G401.6 (cell line): Measurements from ENCODE around the gene WDFY2.
"Not testable (repeated sequence)": the region's sequence is repeated elsewhere in the genome, so short reads cannot be mapped to it uniquely, and the experiment has no call there.

Source experiments
- FAIRE-seq: peaks from 2 replicates; lab custom pipeline; 2012; peaks lifted over from hg19 to GRCh38; lab: Jason Lieb, UNC

Gene WDFY2

DNA sequence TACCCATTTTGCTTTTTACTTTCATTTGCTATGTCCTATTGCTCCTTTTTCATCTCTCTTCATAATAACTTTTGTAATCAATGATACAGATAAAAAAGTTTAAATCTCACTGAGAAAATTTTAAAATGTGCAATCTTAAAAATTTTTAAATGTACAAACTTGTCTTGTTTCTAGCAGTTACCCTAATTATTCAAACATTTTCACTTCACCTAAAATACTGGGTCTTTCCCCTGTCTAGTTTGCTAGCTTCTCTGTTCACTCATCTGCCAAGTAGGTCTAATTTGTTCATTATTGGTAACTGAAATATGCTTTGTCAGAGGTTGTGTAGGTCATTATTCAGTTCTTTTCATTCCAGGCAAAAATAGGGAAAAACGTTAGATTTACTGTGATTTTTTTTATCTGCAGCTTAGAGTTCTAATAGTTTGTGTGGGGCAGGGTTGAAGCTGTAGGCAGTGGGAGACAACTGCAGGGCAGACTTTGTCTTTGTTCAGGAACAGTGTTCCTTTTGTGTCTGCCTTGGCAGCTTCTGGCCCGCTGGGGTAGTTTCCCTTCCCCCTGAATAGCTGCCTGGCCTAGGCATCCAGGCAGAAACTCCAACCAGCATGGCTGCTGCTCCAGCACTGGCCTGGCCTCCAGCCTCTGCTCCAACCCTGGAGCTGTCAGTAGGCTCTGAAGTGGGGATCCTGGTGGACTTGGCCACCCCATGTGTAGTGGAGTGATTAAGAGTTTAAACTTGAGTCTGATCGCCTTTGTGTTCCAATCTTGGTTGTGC is 48.5 kb downstream of the WDFY2 start:
- no peak for FAIRE-seq

DNA sequence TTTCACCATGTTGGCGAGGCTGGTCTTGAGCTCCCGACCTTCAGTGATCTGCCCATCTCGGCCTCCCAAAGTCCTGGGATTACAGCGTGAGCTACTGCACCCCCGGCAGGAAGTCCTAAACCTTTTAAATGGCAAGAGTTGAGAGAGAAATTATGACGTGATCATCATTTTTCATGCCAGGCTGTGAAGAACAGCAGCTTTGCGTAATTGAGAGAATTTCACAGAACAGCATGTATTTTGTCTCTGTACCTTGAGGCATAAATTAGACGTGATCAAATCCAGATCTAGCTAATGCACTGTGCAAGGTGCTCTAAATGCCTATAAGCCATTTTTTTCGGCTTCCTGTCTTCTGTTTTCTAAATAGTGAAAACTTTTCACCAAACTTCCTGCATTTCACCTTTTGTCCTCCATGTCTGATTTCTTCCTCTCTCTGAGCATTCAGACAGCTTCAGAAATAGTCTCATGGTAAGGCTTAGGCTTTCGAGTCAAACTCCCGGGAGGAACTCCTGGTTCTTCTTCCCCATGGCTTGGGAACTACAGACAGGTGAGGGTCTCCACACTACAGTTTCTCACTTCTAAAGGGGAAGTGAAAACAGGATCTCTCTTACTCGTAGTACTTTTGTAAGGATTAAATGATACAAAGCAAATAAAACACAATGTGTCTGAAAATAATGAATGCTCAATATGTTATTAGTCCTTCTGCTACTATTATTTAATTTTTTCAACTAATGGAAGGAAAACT is 51.0 kb downstream of the WDFY2 start:
- no peak for FAIRE-seq

DNA sequence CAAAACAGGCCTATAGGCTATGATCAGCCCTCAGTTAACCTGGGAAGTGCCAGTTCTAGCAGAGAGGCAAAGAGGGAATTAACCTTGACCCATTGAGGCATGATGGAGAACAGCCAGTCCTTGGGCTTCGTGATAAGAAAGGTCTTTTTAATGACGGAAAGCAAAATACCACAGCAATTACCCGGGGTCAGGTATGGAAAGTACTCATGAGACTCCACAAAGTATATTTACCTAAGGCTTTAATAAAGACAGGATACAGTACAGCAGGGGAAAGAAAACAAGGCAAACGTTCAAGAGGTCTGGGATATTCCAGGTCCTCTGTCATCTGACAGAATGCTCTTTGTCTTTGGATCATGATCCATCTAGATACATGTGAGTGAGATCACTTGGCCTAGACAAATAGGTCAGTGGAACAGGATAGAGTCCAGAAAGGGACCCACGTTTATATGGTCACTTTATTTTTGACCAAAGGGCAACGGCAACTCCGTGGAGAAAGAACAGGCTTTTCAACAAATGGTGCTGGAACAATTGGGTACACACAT is 52.2 kb downstream of the WDFY2 start:
- no peak for FAIRE-seq

DNA sequence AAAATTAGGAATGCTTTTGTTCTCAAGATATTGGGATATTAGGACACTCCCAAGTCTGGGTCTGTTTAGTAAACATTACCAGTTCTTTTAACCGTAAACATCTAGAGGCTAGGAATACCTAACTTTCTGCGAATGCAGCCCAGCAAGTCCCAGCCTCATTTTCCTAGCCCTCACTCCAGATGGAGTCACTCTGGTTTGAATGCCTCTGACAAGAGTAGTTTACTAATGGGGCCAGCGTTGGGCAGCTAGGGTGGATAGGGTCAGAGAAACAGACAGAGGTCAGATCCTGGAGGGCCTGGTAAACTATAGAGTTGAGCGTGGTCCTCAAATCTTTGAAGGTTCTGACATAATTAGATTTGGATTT is 53.6 kb downstream of the WDFY2 start:
- FAIRE-seq = no peak

DNA sequence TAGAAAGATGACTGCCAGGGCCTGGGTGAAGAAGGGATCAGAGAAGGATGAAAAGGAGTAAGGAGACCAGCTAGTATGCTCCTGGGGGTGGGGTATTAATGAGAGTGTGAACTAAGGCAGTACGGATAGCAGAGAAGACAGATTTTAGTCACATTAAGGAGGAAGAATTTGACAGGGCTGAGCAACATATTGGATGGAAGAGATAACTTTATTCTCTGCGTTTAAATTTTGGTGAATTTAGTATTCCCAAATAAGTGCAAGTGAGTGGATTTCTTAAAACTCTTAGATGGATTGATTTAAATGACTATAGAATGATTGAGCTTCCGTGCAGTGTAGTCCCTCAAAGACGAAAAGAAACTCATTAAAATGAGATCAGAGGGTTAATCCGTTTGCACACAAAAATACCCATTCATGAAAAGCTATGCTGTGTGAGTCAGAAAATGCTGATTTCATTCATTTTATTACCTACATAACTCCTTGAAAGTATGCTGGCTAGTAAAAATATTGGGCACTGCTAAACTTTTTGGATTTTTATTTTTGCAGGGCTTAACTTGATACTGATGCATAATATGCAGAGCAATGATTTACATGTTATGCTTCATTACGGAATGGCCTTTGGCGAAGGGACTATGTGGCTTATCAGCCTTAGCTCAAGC is 54.1 kb downstream of the WDFY2 start:
- FAIRE-seq = no peak

DNA sequence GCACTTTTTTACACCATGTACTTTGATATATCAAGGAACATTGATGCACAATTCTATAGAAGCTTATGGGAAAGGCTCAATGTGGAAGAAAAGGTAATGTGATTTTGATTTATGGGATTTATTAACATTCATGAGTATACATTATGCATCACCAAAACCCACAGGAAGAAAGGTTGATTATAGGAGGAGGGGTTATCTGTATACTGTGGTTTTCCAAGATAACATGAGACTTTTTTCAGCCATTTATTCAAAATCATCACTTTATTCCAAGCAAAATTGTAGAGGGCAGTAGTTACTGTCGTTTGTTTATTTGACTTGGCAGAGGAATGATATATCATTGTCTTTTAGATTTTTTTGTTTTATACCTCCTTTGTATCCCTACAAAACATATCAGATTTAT is 54.9 kb downstream of the WDFY2 start:
- FAIRE-seq = no peak

DNA sequence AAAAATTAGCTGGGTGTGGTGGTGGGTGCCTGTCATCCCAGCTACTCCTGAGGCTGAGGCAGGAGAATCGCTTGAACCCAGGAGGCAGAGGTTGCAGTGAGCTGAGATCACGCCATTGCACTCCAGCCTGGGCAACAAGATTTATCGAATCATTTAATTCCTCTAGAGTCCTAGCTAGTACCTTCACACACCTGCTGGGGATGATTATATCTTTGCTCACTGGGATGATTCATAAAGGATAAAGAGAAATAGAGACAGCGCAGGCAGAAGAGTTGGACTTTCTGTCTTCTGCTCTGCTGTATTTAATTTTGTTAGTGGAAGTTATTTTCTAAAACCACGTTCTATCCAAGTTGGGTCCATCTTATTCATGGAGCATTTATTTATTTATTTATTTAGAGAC is 56.4 kb downstream of the WDFY2 start:
- not testable (repeated sequence) for FAIRE-seq

DNA sequence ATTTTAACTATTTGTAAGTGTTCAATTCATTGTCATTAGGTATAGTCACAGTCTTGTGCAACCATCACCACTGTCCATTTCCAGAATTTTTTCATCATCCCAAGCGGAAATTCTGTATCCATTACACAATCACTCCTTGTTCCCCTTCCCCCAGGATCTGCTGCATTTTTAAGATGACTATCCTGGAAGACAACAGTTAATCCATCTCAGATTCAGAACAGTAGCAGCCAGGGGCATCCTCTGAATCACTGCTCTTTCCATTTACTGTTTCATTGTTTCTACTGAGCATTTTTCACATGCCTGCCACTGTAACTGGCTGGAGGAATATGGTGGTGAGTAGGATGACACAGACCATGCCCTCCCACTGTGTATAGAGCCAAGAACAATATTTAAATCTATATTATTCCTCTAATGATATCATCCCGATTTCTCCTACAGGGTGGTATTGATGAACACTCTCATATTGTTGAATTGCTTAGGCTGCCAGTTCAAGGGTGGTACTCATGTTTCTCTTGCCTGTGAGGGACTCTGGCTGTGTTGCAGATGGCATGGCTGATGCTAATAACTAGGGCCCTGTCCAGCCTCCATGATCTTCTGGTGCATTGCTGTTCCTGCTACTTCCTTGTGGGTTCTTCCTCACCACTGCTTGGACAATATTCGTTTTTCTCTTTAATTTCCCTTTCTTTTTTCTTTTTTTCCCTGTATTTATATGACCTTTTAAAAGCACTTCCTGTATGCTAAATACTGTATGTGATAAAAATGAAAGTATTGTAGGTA is 59.0 kb downstream of the WDFY2 start:
- no peak for FAIRE-seq

DNA sequence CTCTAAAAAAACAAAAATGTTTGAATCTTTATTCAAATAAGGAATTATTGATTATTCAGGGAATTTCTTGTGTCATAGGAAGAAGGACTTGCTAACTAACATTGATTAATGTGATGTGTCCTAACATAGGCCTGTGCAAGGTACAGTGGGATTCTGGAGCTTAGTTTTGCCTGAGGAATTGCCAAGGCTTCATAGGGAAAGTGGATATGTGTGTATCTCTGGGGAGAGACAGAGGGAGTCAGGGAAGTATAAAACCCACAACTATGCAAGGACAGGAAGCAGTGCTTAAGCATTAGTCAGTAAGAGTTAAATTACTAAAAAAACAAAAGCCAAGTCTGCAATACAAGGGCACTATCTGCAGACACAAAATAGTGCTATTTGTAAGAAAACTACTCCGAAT is 59.6 kb downstream of the WDFY2 start:
- no peak for FAIRE-seq

DNA sequence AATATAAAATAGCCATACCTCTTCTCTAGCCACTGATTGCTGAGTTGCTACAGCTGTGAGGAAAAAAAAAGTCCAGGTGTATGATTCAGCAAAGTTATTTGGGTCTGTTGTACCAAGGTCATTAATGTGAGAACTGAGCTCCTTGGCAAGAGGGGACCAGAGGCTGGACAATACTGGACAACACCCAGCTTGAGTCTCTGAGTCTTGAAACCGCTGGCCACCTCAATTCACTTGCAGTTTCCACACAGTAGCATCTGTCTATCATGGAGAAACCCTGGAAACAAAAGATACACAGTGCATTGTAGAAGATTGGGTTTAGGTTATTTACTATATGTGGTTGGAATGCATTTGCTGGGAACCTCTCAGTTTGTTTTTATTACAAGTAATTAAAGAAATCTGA is 60.4 kb downstream of the WDFY2 start:
- no peak for FAIRE-seq

DNA sequence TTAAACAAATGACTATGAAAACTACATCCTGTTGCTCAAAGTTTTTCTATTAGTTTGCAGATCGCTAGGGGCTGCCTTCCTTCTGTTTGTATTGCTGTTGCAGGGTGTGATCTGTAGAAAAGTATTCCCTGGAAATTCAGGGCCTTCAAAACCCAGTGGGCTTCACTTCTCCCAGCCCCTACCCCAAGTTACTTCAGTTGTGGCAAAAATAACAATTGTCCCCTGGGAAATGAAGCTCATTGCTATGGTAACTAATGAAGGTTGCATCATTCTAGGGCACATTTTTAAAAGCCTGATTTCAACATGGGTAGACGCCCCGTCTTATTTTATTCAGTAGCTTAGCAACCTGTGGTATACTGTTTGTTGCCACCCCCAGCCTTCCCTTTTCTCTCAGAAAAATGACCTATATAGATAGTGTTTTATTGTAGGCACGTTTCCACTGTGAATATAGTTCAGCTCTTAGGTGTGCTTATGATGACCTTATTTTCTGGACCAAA is 60.9 kb downstream of the WDFY2 start:
- FAIRE-seq = no peak

DNA sequence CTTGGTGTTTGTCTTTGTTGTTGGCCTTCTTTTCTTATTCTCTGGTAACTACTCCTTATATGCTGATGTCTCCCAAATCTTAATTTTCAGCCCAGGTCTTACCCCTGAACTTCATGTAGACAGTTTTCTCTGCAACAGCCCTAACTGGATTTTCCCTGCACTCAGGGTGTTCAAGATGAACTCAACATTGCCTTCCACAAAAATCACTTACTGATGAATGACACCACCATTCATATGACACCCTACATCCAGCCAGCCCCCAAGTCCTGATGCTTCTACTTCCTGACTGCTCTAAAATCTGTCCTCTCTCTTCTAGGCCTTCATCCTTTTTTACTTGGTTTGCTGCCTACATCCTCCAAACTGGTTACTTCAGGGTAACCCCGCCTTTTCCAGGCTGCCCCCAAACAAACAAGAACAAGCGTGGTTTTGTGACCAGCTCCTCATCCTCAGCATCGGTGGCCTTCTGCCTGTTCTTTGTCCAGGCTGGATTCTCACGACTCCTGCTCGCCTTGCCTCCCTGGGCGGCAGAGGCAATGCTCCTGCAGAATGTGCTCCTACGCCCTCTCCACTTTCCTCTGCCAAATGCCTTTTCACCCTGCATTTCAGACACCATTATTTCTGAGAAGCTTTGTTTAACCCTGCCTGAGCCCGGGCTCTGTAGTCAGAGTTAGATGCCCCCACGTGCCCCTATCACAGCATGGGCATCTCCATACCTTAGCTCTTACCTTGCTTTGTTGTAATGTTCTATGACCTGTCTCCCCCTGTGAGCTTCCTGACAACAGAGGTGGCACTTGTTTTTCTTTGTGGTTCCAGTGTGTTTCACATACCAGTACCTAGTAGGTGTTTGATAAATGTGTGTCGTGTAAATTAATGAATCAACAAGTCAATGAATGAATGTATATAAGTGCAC is 61.8 kb downstream of the WDFY2 start:
- FAIRE-seq = no peak

DNA sequence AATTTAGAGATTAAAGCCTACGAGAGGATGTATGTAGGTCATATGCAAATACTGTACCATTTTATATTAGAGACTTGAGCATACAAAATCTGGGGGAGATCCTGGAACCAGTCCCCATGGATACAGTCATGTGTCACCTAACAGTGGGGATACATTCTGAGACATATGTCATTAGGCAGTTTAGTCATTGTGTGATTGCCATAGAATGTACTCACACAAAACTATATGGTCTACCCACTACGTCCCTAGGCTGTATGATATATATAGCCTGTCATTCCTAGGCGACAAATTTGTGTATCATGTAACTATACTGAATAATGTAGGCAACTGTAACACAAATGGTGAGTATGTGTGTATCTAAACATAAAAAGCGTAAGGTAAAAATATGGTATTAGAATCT is 62.8 kb downstream of the WDFY2 start:
- FAIRE-seq = no peak

DNA sequence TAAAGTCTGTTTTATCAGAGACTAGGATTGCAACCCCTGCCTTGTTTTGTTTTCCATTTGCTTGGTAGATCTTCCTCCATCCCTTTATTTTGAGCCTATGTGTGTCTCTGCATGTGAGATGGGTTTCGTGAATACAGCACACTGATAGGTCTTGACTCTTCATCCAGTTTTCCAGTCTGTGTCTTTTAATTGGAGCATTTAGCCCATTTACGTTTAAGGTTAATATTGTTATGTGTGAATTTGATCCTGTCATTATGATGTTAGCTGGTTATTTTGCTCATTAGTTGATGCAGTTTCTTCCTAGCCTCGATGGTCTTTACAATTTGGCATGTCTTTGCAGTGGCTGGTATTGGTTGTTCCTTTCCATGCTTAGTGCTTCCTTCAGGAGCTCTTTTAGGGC is 67.9 kb downstream of the WDFY2 start:
- not testable (repeated sequence) for FAIRE-seq

DNA sequence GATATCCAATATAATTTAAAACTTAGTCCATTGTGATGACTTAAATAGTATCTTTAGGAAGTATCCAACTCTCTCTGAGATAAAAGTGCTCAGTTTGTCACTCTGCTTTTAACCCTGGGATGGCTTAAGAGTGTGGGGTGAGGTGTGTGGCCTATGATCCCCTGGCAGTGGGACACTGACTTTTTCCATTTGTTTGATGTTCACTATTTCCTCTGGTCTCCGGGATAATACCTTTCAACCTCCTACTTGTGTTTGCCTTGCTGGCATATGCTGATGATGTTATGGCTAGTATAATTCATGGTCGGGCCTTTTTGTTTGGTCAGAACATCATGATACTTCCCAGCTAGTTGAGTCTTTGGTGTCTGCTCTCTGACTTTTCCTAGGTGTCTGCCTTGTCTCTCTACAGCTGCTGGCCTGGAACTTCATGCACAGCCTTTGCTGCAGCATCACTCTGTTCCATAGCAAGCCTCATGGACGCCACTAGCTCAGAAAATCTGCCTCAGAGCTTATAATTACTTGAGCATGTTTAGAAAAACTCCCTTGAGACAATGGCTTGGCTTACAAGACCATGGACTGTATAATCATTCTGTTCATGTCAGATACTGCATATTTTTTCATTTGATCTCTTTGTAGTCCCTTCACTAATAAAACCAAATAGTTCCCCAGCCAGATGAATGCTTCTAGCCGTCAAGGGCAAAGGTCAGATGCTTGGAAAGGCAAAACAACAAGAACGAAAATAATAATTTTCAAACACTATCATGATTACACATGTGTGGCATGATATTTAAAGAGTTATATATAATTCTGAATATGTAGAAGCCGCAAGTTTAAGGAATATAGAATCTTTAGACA is 75.2 kb downstream of the WDFY2 start:
- no peak for FAIRE-seq

DNA sequence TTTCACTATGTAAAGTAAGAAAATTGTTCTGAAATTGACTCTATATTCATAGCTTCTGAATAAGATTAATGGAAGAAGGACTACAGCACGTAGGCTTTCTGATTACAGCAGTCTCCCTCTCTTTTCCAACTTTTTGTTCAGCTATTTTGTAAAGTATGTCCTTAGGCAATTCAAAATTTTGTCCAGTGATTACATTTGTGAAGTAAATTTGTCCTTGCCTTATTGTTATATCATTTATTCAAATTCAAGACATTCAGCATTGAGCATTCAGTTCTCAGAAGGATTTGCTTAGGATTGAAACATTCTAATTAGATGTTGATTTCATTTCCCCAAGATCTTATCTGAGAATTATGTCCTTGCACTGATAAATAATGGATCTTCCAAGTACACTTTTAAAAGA is 76.6 kb downstream of the WDFY2 start:
- no peak for FAIRE-seq

DNA sequence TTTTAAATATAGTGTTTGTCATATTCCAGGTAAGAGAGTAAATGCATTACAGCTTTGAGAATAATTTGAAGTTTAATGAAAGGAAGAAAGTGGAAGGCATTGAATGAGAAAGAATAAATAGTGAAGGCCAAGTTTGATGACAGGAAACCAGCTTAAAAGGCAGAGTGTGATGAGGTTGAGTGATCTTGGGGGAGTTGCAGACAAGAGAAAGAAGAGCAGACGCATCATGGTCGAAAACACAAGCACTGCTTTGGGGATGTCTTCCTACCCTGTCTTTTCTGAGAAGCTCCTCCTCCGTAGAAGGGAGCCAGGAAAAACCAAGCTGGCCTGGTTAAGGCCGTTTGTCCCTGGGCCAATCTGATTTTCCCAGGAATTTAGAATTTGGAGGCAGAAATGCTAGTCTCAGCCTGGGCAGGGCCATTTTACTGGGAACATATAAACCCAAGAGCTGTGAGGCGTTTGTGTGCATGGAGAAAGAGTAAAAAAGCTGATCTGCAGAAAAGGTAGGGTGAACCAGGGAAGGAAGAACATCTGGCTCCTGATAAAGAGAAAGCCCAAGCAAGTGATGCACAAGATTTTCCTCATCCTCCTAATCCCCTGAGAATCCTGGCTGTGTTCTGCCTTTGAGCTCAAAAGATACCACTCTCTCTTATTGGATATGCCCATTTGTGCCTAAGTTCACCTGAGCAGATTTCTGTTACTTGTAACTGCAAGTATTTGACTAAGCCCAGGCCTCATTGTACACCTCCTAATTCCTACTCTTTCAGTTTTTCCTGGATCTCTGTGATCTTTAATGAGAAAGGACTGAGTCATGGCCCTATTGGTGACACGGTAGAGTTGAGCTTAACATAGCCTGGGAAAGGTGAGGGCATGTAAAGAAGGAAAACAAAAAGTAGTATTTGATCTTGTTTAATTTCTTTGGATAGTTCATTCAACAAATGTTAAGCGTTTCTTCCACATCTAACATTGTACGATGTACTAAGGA is 80.0 kb downstream of the WDFY2 start:
- no peak for FAIRE-seq

DNA sequence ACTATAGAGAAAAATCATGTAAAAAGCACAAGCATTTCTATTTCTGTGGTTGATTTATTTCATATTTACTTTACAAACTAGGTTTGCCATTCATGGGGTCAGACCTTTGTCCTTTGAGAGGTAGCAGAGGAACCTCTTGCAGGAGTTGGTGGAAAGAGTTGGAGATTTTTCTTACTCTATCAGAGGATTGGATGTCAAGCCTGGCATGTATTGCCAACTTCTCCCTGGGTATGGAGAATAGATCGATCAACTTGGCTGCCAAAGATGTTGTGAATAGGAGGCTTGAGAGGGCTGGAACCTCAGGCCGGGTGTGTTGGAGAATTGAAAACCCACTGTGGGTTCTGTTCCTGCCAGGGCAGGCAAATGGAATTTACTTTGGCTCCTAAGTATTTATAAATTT is 81.2 kb downstream of the WDFY2 start:
- no peak for FAIRE-seq

DNA sequence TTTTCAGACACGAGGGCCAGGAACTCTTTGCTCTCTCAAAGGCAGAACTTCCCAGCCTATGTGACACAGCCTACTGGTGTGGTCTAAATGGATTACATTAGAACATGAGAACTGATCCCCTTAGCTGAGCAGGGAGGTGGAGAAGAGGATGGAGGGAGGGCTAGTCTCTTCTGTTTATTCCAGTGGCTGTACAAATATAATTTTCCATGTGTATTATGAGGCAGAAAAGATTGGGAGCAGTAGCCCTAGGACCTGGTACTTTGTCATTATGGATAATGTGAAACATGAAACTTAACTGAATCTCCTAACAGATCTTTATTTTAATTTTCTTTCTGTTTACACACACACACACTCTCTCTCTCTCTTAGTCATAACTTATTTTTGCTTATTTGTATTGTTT is 82.1 kb downstream of the WDFY2 start:
- no peak for FAIRE-seq
